Body of pancreas (tissue), 4 donors: ENCODE data around the gene FHL5. TPM values are rescaled to one million over a fixed set of nuclear protein-coding genes. Genes with fewer than 3 reads are reported as not detected.

Experiments
- ATAC-seq: fragments of 150-250 bp; one replicate; pipeline ENCODE4 v1.9.1; 2016
- DNase-seq, 4 donors: peaks; one replicate each; pipeline ENCODE4 v3.0.0-alpha.2; 2019
- H3K27ac ChIP-seq, 4 donors: fragments of 200-600 bp; sonication (generic); 1 replicate in 3 of 4; 2 replicates in 1 of 4; pipeline versions ENCODE4 v1.5.1 to v1.6.1; 2016 to 2019; ENCODE audit warnings: mild to moderate bottlenecking in 1 of 4, mixed read lengths in 1 of 4, moderate library complexity in 1 of 4
- H3K27me3 ChIP-seq, 2 donors: fragments of 200-600 bp; sonication (generic); one replicate each; pipeline ENCODE4 v1.6.0; 2016; ENCODE audit warnings: mild to moderate bottlenecking in 1 of 2
- H3K36me3 ChIP-seq, 2 donors: fragments of 200-600 bp; sonication (generic); replicated peaks in 1 of 2; 2 replicates each; pipeline ENCODE4 v1.5.1; 2016; ENCODE audit warnings: low read depth in 2 of 2; ENCODE audit not compliant: insufficient read depth in 1 of 2
- H3K4me1 ChIP-seq: fragments of 200-600 bp; sonication (generic); one replicate; pipeline ENCODE4 v1.6.0; 2016
- H3K4me3 ChIP-seq, 2 donors: fragments of 200-600 bp; sonication (generic); 1 replicate in 1 of 2; 2 replicates in 1 of 2; pipeline ENCODE4 v1.5.1; 2016 to 2019
- H3K9me3 ChIP-seq, 3 donors: fragments of 200-600 bp; sonication (generic); 1 replicate in 2 of 3; 2 replicates in 1 of 3; pipeline ENCODE4 v1.5.1; 2016
- CTCF ChIP-seq, 7 experiments: fragments of 450-650 bp in 4 of 7; fragments of 200-600 bp in 3 of 7; sonication (generic) in 3 of 7; IDR thresholded peaks; one replicate each; pipeline ENCODE4 v1.5.1; 2016 to 2019; ENCODE audit warnings: antibody characterized with exemption in 7 of 7
- POLR2A ChIP-seq, 3 donors: fragments of 450-650 bp; IDR thresholded peaks; one replicate each; pipeline ENCODE4 v1.6.1; 2016; ENCODE audit warnings: antibody characterized with exemption in 3 of 3, mild to moderate bottlenecking in 2 of 3
- WGBS, 2 donors: methylation state at CpG; one replicate each; pipeline ENCODE4 v1.1.5; 2017; 5-methylcytosine and 5-hydroxymethylcytosine counted together
- intact Hi-C: fragments of 100-400 bp; cut with DNase I; formaldehyde crosslinking; loops from one replicate; pipeline ENCODE4 v1.15.1; 2023
- small RNA-seq: library from RNA; depleted of rRNA; stranded (forward); fragments of <200 nt; gene quantifications from one replicate; pipeline ENCODE3, GENCODE V24; 2016
- total RNA-seq, 2 donors: library from RNA; depleted of rRNA; stranded (reverse); fragments of >200 nt; gene quantifications; one replicate each; pipeline ENCODE4 v1.1.0, GENCODE V29; 2016

FHL5 gene
- total RNA-seq, 2 donors from 2014 or later: 4.9 to 9.6 TPM

- Histone ChIP-seq H3K9me3 (no peaks in the 10 kb centered on the region), H3K27me3 (no peaks in the 10 kb centered on the region), H3K27ac (no peak overlapping the region), H3K4me3 (no peak overlapping the region), H3K36me3 (no peaks in the 10 kb centered on the region), H3K4me1 (no peaks in the 10 kb centered on the region)
- 55 to 100% methylated on average over 2 to 5 of the region's 5 CpGs for WGBS, 2 donors
- ATAC-seq: no peak
- DNase-seq: no peak
- intact Hi-C loops: no loop called here
- TF ChIP-seq CTCF (IDR thresholded peaks at IDR 0.05) (no peak), POLR2A (IDR thresholded peaks at IDR 0.05) (no peak)
Observed at GRCh38 chr6:96657344-96657743, 94.4 kb downstream of the FHL5 start.

GRCh38 chr6:96659084-96659845 is 96.3 kb downstream of the FHL5 start:
- TF ChIP-seq POLR2A (IDR thresholded peaks at IDR 0.05) (no peak), CTCF (IDR thresholded peaks at IDR 0.05) (no peak)
- H3K36me3 ChIP-seq: no peaks in the 10 kb centered on the region
- no peaks in the 10 kb centered on the region for H3K9me3 ChIP-seq
- no peak overlapping the region for H3K27ac ChIP-seq
- DNase-seq (no peak), ATAC-seq (no peak)
- intact Hi-C loops: no loop called here
- no peaks in the 10 kb centered on the region for H3K27me3 ChIP-seq
- H3K4me1 ChIP-seq: no peaks in the 10 kb centered on the region
- WGBS, 2 donors: 74 to 79% methylated on average over 4 of the region's 4 CpGs
- H3K4me3 ChIP-seq: no peak overlapping the region

Small RNAs within 50 kb of the gene (small RNA-seq; reads per million reads assigned to genes)
- gene RNU4-70P: not detected

Other genes with a start within 250 kb of the FHL5 start
- 10 to 100 TPM; 15.5 to 21.0 TPM for gene UFL1, start 41.3 kb upstream of the FHL5 start, total RNA-seq